Measurements from ENCODE around the gene OBSCN.
A peak's percentile ranks its signal among the peaks of the same experiment; 100 is the strongest.

Gene OBSCN

GRCh38 chr1:228207851-228208821 is at the start of gene OBSCN:
Gene OBSCN (plus strand): TSS chr1:228208044. CDS start chr1:228211784, 3,740 bp downstream.
- Histone ChIP-seq H3K27me3 (ENCODE audit: control insufficient read depth, insufficient read depth, low read length) (peaks cover 27% of the 10 kb centered on the region), H3K9ac (ENCODE audit: low read length) (no peak within 1 kb of the TSS), H3K4me1 (ENCODE audit: control insufficient read depth, insufficient read depth, low read length) (no peaks in the 10 kb centered on the region), H3K9me3 (ENCODE audit: control insufficient read depth, low read length) (no peaks in the 10 kb centered on the region), H3K4me3 (ENCODE audit: low read length) (no peak within 1 kb of the TSS), H3K36me3 (ENCODE audit: control insufficient read depth, insufficient read depth, low read length) (no peaks in the 10 kb centered on the region)

- peaks cover 30% of the 10 kb centered on the region for H3K4me1 ChIP-seq (ENCODE audit: control insufficient read depth, insufficient read depth, low read length)
- H3K9me3 ChIP-seq (ENCODE audit: control insufficient read depth, low read length): no peaks in the 10 kb centered on the region
- H3K36me3 ChIP-seq (ENCODE audit: control insufficient read depth, insufficient read depth, low read length): no peaks in the 10 kb centered on the region
- peaks cover 10% of the 10 kb centered on the region for H3K27me3 ChIP-seq (ENCODE audit: control insufficient read depth, insufficient read depth, low read length)
- no peak overlapping the region for H3K9ac ChIP-seq (ENCODE audit: low read length)
- H3K4me3 ChIP-seq (ENCODE audit: low read length): no peak overlapping the region
Observed at GRCh38 chr1:228158151-228159007, 49.5 kb upstream of the OBSCN start.

DNA sequence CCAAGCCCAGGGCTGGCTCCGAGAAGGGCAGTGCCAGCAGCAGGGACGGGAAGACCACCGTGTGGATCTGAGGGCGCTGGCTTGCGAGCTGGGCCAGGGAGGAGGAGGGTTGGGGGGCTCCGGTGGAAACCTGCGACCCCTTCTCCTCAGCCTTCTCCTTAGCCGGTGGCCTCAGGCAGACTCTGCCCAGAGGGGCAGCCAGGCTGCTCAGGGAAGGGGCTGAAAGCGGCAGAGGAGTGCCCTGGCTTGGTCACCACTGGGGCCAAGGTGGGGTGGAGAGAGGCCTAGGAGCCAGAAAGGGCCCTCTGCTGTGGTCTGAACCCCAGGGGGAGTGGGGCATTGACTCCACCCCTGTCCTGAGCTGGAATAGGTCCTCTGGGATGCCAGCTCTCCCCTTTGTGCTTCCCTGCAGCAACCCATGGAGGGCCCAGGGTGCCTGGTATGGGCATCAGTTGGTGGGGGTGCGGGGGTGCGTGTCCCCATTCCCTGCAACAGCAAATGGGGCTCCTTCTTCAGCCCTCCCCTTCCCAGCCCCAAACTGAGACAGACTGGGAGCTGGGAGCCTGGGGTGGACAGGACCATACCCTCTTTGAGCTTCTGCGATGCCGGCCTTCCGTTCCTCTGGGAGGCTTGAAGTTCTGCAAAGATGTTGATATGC is 48.7 kb upstream of the OBSCN start:
- Histone ChIP-seq H3K4me3 (ENCODE audit: low read length) (no peak overlapping the region), H3K9me3 (ENCODE audit: control insufficient read depth, low read length) (no peaks in the 10 kb centered on the region), H3K4me1 (ENCODE audit: control insufficient read depth, insufficient read depth, low read length) (peaks cover 33% of the 10 kb centered on the region), H3K27me3 (ENCODE audit: control insufficient read depth, insufficient read depth, low read length) (peaks cover 10% of the 10 kb centered on the region), H3K36me3 (ENCODE audit: control insufficient read depth, insufficient read depth, low read length) (no peaks in the 10 kb centered on the region), H3K9ac (ENCODE audit: low read length) (no peak overlapping the region)

GRCh38 chr1:228160201-228160761 is 47.6 kb upstream of the OBSCN start:
- Histone ChIP-seq H3K9ac (ENCODE audit: low read length) (no peak overlapping the region), H3K4me1 (ENCODE audit: control insufficient read depth, insufficient read depth, low read length) (peaks cover 32% of the 10 kb centered on the region), H3K4me3 (ENCODE audit: low read length) (no peak overlapping the region), H3K9me3 (ENCODE audit: control insufficient read depth, low read length) (no peaks in the 10 kb centered on the region), H3K36me3 (ENCODE audit: control insufficient read depth, insufficient read depth, low read length) (no peaks in the 10 kb centered on the region), H3K27me3 (ENCODE audit: control insufficient read depth, insufficient read depth, low read length) (peaks cover 10% of the 10 kb centered on the region)

DNA sequence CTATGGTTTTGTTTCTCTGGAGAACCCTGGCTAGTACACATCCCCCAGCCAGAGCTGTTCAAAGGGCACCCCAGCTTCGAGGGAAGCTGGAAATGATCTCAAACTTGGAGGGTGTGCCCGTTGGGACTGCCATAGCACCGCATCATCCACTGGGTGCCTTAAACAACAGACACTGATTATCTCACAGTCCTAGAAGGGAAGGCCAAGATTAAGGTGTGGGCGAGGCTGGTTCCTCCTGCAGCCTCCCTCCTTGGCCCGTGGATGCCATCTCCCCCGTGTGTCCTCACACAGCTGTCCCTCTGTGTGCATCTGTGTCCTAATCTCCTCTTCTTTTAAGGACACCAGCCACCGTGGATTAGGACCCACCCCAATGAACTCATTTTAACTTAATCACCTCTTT is 46.5 kb upstream of the OBSCN start:
- Histone ChIP-seq H3K36me3 (ENCODE audit: control insufficient read depth, insufficient read depth, low read length) (no peaks in the 10 kb centered on the region), H3K9me3 (ENCODE audit: control insufficient read depth, low read length) (no peaks in the 10 kb centered on the region), H3K27me3 (ENCODE audit: control insufficient read depth, insufficient read depth, low read length) (peaks cover 10% of the 10 kb centered on the region), H3K4me1 (ENCODE audit: control insufficient read depth, insufficient read depth, low read length) (peaks cover 29% of the 10 kb centered on the region), H3K4me3 (ENCODE audit: low read length) (no peak overlapping the region), H3K9ac (ENCODE audit: low read length) (no peak overlapping the region)

- H3K27me3 ChIP-seq (ENCODE audit: control insufficient read depth, insufficient read depth, low read length): peaks cover 10% of the 10 kb centered on the region
- no peaks in the 10 kb centered on the region for H3K36me3 ChIP-seq (ENCODE audit: control insufficient read depth, insufficient read depth, low read length)
- no peaks in the 10 kb centered on the region for H3K9me3 ChIP-seq (ENCODE audit: control insufficient read depth, low read length)
- H3K4me3 ChIP-seq (ENCODE audit: low read length): no peak overlapping the region
- peaks cover 33% of the 10 kb centered on the region for H3K4me1 ChIP-seq (ENCODE audit: control insufficient read depth, insufficient read depth, low read length)
- no peak overlapping the region for H3K9ac ChIP-seq (ENCODE audit: low read length)
Observed at GRCh38 chr1:228161866-228162265, 46.0 kb upstream of the OBSCN start.

DNA sequence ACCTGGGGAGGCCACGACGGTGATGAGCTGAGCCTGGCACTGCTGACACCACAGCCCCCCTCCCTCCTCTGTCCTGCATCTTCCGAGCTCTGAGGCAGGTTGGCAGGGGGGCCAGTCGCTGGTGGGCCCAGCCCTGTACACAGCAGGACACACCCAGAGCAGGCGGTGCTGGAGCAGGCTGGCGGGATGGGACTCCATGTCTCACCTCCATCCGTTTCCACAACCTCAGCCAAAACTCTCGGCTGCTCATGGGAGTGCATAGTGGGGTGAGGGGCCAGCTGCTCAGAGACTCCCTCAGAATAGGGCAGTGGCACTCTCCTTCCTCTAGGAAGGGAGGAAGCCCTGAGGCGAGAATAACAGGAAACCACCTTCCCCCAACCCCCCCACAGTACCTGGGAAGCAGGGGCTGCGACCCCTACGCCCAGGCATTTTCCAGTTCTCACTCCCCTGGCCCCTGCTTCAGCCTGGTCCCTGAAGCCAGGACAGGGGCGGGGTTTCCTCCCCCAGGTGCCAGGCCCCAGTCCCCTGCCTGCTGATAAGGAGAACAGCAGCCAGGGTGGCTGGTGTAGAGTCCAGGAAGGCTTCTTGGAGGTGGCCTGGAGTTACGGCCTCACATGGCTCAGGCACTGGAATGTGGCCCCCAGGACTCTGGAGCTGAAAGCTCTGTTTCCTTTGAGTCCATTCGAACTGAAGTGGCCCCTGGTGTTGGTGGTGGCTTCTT is 45.4 kb upstream of the OBSCN start:
- H3K9me3 ChIP-seq (ENCODE audit: control insufficient read depth, low read length): no peaks in the 10 kb centered on the region
- H3K9ac ChIP-seq (ENCODE audit: low read length): peak overlapping the region; percentile 58
- no peaks in the 10 kb centered on the region for H3K36me3 ChIP-seq (ENCODE audit: control insufficient read depth, insufficient read depth, low read length)
- peaks cover 35% of the 10 kb centered on the region for H3K4me1 ChIP-seq (ENCODE audit: control insufficient read depth, insufficient read depth, low read length)
- no peak overlapping the region for H3K4me3 ChIP-seq (ENCODE audit: low read length)
- H3K27me3 ChIP-seq (ENCODE audit: control insufficient read depth, insufficient read depth, low read length): peaks cover 10% of the 10 kb centered on the region

DNA sequence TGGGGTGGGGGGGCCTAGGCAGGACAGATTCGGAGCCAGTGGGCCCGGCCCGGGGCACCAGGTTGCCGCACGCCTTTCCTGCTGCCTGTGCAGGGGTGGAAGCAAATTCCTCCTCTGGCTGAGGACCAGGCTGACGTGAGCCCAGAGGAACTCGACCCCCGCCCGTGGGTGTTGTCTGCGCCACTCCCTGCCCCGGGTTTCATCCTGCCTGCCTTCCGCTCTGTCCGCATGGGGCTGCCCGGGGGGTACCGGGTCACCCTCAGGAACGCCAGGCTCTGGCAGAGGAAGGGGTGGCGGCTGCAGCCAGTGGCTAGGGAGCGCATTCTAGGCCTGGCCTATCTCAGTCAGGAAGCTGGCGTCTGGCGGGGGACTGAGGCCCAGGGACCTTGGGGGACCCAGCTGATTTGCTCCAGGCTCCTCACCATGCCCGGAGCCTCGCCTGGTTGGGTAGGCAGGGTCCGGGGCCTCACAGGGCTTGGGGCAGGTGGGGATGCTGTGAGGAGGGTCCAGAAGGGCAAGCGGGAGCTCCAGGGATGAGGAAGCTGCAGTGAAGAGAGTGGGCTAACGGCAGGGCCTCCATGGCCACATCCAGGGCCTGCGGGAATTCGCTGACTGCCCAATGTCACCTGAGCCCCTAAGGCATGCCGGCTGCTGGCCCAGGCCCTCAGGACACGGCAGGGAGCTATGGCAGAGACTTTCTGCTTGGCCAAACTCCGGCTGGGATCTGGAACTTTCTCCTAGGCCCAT is 44.7 kb upstream of the OBSCN start:
- Histone ChIP-seq H3K9me3 (ENCODE audit: control insufficient read depth, low read length) (no peaks in the 10 kb centered on the region), H3K36me3 (ENCODE audit: control insufficient read depth, insufficient read depth, low read length) (no peaks in the 10 kb centered on the region), H3K4me1 (ENCODE audit: control insufficient read depth, insufficient read depth, low read length) (peaks cover 35% of the 10 kb centered on the region), H3K27me3 (ENCODE audit: control insufficient read depth, insufficient read depth, low read length) (peaks cover 10% of the 10 kb centered on the region), H3K4me3 (ENCODE audit: low read length) (no peak overlapping the region), H3K9ac (ENCODE audit: low read length) (peak overlapping the region; percentile 58)

GRCh38 chr1:228163776-228164519 is 43.9 kb upstream of the OBSCN start:
- Histone ChIP-seq H3K27me3 (ENCODE audit: control insufficient read depth, insufficient read depth, low read length) (peaks cover 10% of the 10 kb centered on the region), H3K36me3 (ENCODE audit: control insufficient read depth, insufficient read depth, low read length) (no peaks in the 10 kb centered on the region), H3K9me3 (ENCODE audit: control insufficient read depth, low read length) (no peaks in the 10 kb centered on the region), H3K9ac (ENCODE audit: low read length) (peak overlapping the region; percentile 58), H3K4me3 (ENCODE audit: low read length) (no peak overlapping the region), H3K4me1 (ENCODE audit: control insufficient read depth, insufficient read depth, low read length) (peaks cover 35% of the 10 kb centered on the region)
